ENCODE measurements around the gene PDE6G.

GRCh38 chr17:81641825-81642489 is 14.4 kb downstream of the PDE6G start:
- TF ChIP-seq KLF7 (tag by site-specific recombination; IDR thresholded peaks at IDR 0.05; ENCODE audit: borderline replicate concordance) (no peak), BCL11B (tag by site-specific recombination; IDR thresholded peaks at IDR 0.05; ENCODE audit: low read depth) (no peak), MZF1 (tag by site-specific recombination; IDR thresholded peaks at IDR 0.05; ENCODE audit: borderline replicate concordance) (no peak), PRDM4 (tag by site-specific recombination; IDR thresholded peaks at IDR 0.05) (no peak)
